CD4-positive, alpha-beta T cell treated with Interleukin-17A for 4 hours (primary cell): ENCODE data around the gene CLIC4.
"Not testable (repeated sequence)": the region's sequence is repeated elsewhere in the genome, so short reads cannot be mapped to it uniquely, and the experiment has no call there.

Experiments
- DNase-seq: peaks from one replicate; pipeline ENCODE4 v3.0.0-alpha.2; 2020; ENCODE audit warnings: mixed read lengths

The CLIC4 gene

GRCh38 chr1:24720152-24720551, 25.1 kb upstream of the CLIC4 start:
- DNase-seq: no peak

GRCh38 chr1:24721533-24721932, 23.7 kb upstream of the CLIC4 start:
- DNase-seq: no peak

DNA sequence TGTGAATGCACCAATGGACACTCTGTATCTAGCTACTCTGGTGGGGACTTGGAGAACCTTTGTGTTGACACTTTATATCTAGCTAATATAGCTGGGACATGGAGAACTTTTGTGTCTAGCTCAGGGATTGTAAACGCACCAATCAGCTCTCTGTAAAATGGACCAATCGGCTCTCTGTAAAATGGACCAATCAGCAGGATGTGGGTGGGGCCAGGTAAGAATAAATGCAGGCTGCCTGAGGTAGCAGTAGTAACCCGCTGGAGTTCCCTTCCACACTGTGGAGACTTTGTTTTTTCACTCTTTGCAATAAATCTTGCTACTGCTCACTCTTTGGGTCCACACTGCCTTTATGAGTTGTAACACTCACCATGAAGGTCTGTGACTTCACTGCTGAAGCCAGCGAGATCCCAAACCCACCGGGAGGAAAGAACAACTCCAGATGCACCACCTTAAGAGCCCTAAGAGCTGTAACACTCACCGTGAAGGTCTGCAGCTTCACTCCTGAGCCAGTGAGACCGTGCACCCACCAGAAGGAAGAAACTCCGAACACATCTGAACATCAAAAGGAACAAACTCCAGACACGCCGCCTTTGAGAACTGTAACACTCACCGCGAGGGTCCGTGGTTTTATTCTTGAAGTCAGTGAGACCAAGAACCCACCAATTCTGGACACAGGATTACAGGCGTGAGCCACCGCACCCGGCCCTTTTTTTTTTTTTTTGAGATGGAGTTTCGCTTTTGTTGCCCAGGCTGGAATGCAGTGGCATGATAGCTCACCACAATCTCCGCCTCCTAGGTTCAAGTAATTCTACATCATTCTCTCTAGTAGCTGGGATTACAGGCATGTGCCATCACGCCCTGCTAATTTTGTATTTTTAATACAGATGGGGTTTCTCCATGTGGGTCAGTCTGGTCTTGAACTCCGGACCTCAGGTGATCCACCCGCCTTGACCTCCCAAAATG, 22.9 kb upstream of the CLIC4 start:
- DNase-seq: not testable (repeated sequence)

GRCh38 chr1:24724345-24725208, 20.7 kb upstream of the CLIC4 start:
- no peak for DNase-seq

GRCh38 chr1:24725209-24725651, 20.0 kb upstream of the CLIC4 start:
- DNase-seq: no peak

DNA sequence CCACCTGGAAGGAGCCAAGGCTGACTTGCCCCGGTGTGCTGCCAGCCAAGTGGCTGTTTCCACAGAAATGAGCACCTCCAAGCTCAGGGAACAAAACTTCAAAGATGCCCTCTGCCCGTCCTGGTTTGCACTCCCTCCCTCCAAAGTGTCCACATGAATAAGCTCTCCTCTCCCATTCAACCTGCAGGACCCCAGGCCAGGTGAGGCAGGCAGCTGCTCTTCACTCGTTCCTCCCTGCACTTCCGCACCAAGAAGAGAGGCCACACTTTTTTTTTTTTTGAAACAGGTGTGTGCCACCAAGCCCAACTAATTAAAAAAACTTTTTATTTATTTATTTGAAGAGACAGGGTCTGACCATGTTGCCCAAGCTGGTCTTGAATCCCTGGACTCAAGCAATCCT, 18.5 kb upstream of the CLIC4 start:
- DNase-seq: no peak

DNA sequence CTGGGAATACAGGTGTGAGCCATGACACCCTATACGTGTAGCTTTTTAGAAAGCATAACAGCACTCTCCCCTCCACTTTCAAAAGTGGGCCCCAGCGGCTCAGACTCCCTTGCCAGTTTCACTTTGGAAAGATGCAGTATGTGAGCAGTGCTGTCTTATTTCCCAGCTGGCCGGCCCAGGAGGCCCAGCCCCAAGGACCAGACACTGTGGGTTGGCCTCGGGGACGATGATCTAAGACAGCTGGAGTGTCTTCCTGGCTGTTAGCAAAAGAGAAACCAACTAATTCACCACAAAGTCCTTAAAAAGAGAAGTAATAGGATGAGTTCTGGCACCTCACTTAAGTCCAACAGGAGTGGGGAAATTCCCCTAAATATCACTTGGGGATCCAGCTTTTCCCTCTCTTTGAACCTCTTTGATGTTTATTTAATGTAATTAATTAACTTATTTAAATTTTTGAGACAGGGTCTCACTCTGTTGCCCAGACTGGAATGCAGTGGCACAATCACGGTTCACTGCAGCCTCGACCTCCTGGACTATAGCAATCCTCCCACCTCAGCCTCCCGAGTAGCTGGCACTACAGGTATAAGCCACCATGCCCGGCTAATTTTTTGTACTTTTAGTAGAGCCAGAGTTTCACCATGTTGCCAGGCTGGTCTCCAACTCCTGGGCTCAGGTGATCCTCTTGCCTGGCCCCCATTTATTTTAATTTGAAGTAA, 17.6 kb upstream of the CLIC4 start:
- no peak for DNase-seq

DNA sequence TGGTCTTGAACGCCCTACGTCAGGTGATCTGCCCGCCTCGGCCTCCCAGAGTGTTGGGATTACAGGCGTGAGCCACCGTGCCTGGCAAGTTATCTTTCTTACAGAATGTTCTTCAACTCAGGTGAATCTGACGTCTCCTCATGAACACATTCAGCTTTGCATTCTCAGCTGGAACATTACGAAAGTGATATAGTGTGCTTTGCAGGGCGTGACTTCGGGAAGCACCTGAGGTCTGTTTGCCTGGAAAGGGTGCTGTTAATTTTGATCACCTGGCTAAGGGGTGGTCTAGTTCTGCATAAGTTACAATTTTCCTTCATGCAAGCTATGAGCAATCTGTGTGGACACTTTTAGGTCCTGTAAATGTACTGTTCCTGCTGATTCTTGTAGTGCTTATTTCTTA, 16.3 kb upstream of the CLIC4 start:
- DNase-seq: no peak

DNA sequence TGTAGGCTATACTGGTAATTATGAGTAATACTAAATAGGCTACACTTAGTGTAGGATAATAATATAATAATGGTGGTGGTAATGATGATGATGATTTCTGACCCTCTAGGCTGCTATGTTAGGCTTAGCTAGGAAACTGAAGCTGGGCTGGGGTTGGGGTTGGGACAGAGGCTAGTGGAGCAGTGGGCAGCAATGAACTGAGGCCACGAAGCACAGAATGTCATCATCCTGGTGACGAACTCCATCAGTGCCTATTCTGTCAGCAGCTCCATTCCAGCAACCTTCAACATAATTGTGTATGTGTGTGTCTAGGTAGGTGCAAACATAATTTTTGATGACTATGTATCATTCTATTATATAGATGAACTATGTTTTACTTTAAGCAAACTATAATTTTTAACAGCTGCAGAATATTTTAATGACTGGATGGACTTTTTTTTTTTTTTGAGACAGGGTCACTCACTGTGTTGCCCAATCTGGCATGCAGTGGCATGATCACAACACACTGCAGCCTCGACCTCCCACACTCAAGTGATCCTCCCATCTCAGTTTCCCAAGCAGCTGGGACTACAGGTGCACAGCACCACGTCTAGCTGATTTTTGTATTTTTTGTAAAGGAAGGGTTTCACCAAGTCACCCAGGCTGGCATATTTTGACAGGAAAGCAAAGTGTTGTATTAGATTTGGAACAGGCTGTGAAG, 12.9 kb upstream of the CLIC4 start:
- DNase-seq: no peak

DNA sequence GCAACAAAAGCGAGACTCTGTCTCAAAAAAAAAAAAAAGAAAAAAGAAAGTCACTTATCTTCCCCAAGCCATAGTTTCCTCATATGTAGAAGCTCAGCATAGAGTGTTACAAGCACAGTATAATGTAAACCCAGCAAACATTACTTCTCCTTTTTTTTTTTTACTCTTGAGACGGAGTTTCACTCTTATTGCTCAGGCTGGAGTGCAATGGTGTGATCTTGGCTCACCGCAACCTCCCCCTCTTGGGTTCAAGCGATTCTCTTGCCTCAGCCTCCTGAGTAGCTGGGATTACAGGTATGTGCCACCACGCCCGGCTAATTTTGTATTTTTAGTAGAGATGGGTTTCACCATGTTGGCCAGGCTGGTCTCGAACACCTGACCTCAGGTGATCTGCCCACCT, 11.9 kb upstream of the CLIC4 start:
- DNase-seq: not testable (repeated sequence)

- no peak for DNase-seq
Measured at GRCh38 chr1:24735156-24735508, 10.1 kb upstream of the CLIC4 start.

GRCh38 chr1:24735509-24736375, 9.5 kb upstream of the CLIC4 start:
- no peak for DNase-seq

DNA sequence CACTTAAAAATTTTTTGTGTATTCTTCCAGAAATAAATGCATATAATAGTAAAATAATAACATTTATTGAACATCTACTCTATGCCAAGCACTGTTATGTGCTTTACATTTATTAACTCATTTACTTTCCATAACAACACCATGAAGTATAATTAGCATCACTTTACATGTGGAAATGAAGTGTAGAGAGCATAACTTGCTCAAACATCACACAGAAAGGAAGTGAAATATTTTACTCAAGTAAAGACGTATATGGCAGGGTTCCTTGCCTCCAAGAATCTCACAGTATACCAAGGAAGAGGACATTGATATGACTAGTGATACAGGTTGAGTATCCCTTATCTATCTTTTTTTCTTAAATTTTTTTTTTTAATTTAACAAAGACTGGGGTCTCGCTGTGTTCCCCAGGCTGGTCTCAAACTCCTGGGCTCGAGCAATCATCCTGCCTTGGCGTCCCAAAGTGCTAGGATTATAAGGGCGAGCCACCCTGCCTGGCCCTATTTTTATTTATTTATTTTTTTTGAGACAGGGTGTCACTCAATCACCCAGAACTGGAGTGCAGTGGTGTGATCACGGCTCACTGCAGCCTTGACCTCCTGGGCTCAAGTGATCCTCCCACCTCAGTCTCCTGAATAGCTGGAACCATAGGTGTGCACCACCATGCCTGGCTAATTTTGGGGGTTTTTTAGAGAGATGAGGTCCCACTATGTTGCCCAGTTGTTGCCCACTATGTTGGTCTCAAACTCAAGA, 7.7 kb upstream of the CLIC4 start:
- no peak for DNase-seq

DNA sequence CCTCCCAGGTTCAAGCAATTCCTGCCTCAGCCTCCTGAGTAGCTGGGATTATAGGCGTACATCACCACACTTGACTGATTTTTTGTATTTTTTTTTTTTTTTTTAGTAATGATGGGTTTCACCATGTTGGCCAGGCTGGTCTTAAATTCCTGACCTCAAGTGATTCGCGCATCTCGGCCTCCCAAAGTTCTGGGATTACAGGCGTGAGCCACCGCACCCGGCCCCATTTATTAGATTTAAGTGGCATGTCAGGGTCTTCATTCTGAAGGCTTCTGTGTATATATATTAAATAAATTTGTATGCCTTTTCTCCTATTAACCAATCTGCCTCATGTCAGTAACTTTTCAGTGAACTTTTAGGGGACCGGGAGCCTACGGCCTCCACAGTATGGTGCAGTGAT, 6.0 kb upstream of the CLIC4 start:
- no peak for DNase-seq

GRCh38 chr1:24742090-24742938, 2.9 kb upstream of the CLIC4 start:
- no peak for DNase-seq

DNA sequence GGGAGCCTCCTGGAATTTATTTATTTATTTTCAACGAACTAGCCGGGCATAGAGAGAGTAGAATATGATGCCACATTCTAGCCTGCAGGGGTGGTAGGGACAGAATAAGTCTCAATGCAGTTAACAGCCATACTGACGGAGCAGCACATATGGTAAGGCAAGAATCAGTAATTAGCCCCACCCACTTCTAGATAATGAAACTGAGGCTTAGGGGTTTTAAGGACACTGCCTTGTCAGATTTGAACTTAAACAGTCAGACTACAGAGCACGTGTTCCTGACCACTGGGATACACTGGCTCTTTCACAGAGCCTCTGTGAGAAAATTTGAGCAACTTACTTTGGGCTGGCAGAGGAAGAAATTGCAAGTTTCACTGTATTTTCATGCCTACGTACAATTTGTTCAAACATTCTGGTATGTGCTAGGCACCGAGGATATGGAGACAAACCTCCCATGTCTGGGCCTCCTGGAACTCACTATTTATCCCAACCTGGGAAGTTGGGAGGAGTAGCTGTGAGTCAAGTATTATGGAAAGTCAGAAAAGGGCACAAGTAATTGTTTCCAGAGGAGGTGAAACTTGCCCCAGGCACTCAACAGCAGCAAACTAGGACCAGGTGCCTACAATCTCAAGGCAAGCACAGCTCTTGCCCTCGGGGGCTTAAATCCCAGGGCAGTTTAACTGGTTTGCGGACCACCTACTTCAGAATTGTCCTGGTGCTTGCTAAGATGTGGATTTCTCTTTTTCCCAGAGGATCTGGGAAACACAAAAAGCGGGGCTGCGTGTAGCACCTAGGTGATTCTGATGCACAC, 1.6 kb upstream of the CLIC4 start:
- no peak for DNase-seq

DNA sequence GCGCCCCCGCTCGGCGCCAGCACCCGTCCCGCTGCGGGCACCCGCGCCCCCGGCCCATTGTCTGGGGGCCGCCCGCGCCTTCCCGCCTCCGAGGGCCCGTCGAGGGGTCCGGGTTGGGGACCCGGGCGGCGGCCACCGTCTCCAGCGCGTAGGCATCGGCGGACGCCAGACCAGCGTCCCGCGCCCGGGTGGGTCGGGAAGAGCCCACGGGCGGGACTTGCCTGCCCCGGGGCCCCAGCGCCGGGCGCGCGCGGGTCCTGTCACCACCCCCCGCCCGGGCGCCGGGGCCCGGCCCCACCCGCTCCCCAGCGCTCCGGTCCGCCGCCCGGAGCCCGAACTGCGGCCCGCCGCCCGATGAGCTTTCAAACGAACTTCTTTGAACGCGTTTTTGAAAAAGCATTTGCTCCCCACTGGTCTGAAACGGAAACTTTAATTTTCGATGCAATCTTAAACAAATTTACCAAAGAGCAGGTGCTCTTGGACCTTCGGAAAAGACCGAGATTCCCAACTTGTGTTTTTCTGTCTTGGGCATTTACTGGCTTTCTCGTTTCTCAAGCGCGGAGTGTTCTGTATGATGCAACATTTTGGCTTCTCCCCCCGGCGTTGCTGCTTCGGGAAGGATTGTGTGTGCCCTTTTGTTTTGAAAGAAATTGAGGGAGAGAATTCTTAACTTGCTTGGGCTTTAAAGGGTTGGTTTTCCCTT, 615 bp downstream of the CLIC4 start:
- peak; percentile 34 for DNase-seq
